ENCODE measurements around the gene KHDRBS1.
A peak's percentile ranks its signal among the peaks of the same experiment; 100 is the strongest.

KHDRBS1 gene

DNA sequence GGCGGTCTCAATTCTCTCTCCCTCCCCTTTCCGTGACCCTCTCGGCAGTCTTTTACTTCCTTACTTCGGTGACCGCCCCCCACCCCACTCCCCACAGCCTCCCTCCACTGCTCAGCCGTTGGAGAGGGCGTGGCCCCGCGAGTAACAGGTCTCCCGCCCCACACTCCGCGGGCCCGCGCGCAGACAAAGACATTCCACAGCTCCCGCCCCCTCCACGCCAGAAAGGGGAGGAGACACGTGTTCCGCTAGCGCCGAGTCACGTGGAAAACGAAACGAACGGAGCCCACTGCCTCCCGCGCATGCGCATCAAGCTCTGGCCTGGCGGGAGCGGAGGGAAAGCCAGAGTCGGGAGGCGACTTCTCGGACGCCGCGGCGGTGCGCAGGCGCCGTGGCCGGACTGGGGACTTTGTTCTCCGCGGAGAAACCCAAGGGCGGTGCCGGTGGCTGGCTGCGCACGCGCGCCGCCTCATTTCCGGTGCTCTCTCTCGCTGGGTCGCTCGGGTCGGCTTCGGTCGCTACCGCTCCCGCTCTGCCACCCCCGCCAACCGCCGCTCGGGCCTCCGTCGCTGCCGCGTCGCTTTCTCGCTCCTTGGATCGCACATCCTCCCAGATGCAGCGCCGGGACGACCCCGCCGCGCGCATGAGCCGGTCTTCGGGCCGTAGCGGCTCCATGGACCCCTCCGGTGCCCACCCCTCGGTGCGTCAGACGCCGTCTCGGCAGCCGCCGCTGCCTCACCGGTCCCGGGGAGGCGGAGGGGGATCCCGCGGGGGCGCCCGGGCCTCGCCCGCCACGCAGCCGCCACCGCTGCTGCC, at the start of gene KHDRBS1 (continued):
- TF ChIP-seq, protein P1, sequence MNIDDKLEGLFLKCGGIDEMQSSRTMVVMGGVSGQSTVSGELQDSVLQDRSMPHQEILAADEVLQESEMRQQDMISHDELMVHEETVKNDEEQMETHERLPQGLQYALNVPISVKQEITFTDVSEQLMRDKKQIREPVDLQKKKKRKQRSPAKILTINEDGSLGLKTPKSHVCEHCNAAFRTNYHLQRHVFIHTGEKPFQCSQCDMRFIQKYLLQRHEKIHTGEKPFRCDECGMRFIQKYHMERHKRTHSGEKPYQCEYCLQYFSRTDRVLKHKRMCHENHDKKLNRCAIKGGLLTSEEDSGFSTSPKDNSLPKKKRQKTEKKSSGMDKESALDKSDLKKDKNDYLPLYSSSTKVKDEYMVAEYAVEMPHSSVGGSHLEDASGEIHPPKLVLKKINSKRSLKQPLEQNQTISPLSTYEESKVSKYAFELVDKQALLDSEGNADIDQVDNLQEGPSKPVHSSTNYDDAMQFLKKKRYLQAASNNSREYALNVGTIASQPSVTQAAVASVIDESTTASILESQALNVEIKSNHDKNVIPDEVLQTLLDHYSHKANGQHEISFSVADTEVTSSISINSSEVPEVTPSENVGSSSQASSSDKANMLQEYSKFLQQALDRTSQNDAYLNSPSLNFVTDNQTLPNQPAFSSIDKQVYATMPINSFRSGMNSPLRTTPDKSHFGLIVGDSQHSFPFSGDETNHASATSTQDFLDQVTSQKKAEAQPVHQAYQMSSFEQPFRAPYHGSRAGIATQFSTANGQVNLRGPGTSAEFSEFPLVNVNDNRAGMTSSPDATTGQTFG (tag by site-specific recombination; IDR thresholded peaks at IDR 0.05; ENCODE audit: borderline replicate concordance): no peak
- no peak for TF ChIP-seq ZNF624 (tag by site-specific recombination; IDR thresholded peaks at IDR 0.05)
- TF ChIP-seq, protein P2, sequence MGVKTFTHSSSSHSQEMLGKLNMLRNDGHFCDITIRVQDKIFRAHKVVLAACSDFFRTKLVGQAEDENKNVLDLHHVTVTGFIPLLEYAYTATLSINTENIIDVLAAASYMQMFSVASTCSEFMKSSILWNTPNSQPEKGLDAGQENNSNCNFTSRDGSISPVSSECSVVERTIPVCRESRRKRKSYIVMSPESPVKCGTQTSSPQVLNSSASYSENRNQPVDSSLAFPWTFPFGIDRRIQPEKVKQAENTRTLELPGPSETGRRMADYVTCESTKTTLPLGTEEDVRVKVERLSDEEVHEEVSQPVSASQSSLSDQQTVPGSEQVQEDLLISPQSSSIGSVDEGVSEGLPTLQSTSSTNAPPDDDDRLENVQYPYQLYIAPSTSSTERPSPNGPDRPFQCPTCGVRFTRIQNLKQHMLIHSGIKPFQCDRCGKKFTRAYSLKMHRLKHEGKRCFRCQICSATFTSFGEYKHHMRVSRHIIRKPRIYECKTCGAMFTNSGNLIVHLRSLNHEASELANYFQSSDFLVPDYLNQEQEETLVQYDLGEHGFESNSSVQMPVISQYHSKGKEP (tag by site-specific recombination; IDR thresholded peaks at IDR 0.05): no peak
- TF ChIP-seq SETDB1 (IDR thresholded peaks at IDR 0.05; ENCODE audit: insufficient read length, low read length): no peak
- no peak for TF ChIP-seq ZBTB21 (tag by site-specific recombination; IDR thresholded peaks at IDR 0.05)
- peak; percentile 7; the same call in 1 of the 2 replicates for TF ChIP-seq KLF10 (tag by site-specific recombination; IDR thresholded peaks at IDR 0.05)
- TF ChIP-seq ZNF768 (tag by site-specific recombination; IDR thresholded peaks at IDR 0.05): no peak
- TF ChIP-seq ZNF140 (tag by site-specific recombination; IDR thresholded peaks at IDR 0.05): no peak
- TF ChIP-seq ZNF23 (tag by site-specific recombination; IDR thresholded peaks at IDR 0.05; ENCODE audit: borderline replicate concordance): no peak
- TF ChIP-seq, protein P3, sequence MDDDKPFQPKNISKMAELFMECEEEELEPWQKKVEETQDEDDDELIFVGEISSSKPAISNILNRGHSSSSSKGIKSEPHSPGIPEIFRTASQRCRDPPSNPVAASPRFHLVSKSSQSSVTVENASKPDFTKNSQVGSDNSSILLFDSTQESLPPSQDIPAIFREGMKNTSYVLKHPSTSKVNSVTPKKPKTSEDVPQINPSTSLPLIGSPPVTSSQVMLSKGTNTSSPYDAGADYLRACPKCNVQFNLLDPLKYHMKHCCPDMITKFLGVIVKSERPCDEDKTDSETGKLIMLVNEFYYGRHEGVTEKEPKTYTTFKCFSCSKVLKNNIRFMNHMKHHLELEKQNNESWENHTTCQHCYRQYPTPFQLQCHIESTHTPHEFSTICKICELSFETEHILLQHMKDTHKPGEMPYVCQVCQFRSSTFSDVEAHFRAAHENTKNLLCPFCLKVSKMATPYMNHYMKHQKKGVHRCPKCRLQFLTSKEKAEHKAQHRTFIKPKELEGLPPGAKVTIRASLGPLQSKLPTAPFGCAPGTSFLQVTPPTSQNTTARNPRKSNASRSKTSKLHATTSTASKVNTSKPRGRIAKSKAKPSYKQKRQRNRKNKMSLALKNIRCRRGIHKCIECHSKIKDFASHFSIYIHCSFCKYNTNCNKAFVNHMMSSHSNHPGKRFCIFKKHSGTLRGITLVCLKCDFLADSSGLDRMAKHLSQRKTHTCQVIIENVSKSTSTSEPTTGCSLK (tag by site-specific recombination; IDR thresholded peaks at IDR 0.05): no peak
- TF ChIP-seq KLF9 (tag by site-specific recombination; IDR thresholded peaks at IDR 0.05; ENCODE audit: low read depth): peak; percentile 97
- no peak; the same call in none of the 2 replicates for TF ChIP-seq ZNF596 (tag by site-specific recombination; IDR thresholded peaks at IDR 0.05)
- peak; percentile 79 for TF ChIP-seq ZEB2 (tag by site-specific recombination; IDR thresholded peaks at IDR 0.05)
- no peak for TF ChIP-seq ZNF157 (tag by site-specific recombination; IDR thresholded peaks at IDR 0.05)
- TF ChIP-seq, protein P4, sequence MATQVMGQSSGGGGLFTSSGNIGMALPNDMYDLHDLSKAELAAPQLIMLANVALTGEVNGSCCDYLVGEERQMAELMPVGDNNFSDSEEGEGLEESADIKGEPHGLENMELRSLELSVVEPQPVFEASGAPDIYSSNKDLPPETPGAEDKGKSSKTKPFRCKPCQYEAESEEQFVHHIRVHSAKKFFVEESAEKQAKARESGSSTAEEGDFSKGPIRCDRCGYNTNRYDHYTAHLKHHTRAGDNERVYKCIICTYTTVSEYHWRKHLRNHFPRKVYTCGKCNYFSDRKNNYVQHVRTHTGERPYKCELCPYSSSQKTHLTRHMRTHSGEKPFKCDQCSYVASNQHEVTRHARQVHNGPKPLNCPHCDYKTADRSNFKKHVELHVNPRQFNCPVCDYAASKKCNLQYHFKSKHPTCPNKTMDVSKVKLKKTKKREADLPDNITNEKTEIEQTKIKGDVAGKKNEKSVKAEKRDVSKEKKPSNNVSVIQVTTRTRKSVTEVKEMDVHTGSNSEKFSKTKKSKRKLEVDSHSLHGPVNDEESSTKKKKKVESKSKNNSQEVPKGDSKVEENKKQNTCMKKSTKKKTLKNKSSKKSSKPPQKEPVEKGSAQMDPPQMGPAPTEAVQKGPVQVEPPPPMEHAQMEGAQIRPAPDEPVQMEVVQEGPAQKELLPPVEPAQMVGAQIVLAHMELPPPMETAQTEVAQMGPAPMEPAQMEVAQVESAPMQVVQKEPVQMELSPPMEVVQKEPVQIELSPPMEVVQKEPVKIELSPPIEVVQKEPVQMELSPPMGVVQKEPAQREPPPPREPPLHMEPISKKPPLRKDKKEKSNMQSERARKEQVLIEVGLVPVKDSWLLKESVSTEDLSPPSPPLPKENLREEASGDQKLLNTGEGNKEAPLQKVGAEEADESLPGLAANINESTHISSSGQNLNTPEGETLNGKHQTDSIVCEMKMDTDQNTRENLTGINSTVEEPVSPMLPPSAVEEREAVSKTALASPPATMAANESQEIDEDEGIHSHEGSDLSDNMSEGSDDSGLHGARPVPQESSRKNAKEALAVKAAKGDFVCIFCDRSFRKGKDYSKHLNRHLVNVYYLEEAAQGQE (tag by site-specific recombination; IDR thresholded peaks at IDR 0.05): no peak
- no peak for TF ChIP-seq ZNF791 (tag by site-specific recombination; IDR thresholded peaks at IDR 0.05)
- no peak for TF ChIP-seq ZNF701 (tag by site-specific recombination; IDR thresholded peaks at IDR 0.05)
- no peak for TF ChIP-seq ZNF473 (tag by site-specific recombination; IDR thresholded peaks at IDR 0.05)
- no peak for TF ChIP-seq IKZF3 (tag by site-specific recombination; IDR thresholded peaks at IDR 0.05)
- TF ChIP-seq MYNN (tag by site-specific recombination; IDR thresholded peaks at IDR 0.05; ENCODE audit: borderline replicate concordance): no peak
- TF ChIP-seq ZNF621 (tag by site-specific recombination; IDR thresholded peaks at IDR 0.05): no peak
- TF ChIP-seq SP2 (tag by site-specific recombination; IDR thresholded peaks at IDR 0.05): peak; percentile 96
- TF ChIP-seq ZBTB17 (tag by site-specific recombination; IDR thresholded peaks at IDR 0.05): peak; percentile 87
- TF ChIP-seq ZNF16 (tag by site-specific recombination; IDR thresholded peaks at IDR 0.05; ENCODE audit: low read depth): no peak
- TF ChIP-seq ZNF654 (tag by site-specific recombination; IDR thresholded peaks at IDR 0.05; ENCODE audit: low read depth): no peak
- TF ChIP-seq ZNF660 (tag by site-specific recombination; IDR thresholded peaks at IDR 0.05): no peak
- no peak for TF ChIP-seq ZNF677 (tag by site-specific recombination; IDR thresholded peaks at IDR 0.05)
- peak; percentile 66; the same call in 1 of the 2 replicates for TF ChIP-seq ZNF600 (tag by site-specific recombination; IDR thresholded peaks at IDR 0.05)
- TF ChIP-seq OSR2 (tag by site-specific recombination; IDR thresholded peaks at IDR 0.05): peak; percentile 68
